Left ventricle myocardium superior (tissue), 1 donor: ENCODE results near the gene ROR1. TPM values are rescaled to one million over a fixed set of nuclear protein-coding genes. Genes with fewer than 3 reads are reported as not detected.
A peak's percentile ranks its signal among the peaks of the same experiment; 100 is the strongest.

Experiments
- ATAC-seq: fragments of 200-7000 bp; cut with Tn5 transposase; one replicate; pipeline ENCODE4 v1.9.1; 2020; ENCODE audit warnings: mild to moderate bottlenecking, moderate library complexity
- DNase-seq: peaks from one replicate; pipeline ENCODE4 v3.0.0-alpha.2; 2020
- intact Hi-C: fragments of 100-400 bp; cut with micrococcal nuclease; formaldehyde crosslinking; loops from one replicate; pipeline ENCODE4 v1.11.0; 2022
- total RNA-seq: library from RNA; stranded (reverse); fragmentation: NEBNext Ultra II Directional; extraction: Animal tissue kit (Norgen Biotek cat#: 25700); gene quantifications from one replicate; pipeline ENCODE4 v1.2.1, GENCODE V29; 2021
- donor health status: DM: no; HTN: yes; CAD: no; lungs with severe emphysema.

ROR1 gene
- total RNA-seq, 1 donor from 2014 or later: 9.0 TPM

DNA sequence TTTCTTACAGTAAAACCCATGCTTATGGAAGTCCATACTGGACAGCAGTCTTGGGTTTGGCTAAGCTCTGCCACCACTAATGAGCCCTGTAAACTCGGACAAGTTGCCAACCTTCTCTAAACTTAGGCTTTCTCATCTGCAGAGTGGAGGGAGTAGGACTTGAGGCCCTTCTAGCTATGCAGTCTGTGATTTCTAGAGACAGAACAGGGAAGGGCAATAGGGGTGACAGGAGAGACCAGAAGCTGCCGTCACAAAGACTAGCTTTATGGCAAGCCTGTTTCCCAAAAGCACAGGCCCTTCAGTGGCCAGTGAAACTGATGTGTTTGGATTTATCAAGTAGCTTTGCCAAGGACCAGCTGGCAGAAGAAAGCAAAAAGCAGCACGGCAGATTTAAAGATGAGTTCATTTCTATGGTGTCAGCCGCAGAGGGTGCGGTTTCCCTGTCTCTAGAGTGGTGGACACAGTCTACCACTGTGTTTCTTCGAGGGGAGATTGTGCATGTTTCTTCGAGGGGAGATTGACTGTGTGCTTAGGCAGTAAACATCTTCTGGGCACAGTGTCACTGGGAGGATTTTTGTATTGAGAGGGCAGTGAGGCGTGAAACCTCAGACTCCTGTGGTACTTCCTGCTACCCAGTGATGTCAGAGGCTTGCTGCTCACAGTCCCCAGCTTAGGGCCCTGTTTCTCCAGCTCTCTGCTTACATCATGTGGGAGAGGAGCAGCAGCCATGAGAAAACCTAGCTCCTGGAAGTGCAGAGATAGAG is 119.0 kb downstream of the ROR1 start:
- DNase-seq (no peak), ATAC-seq (peak; percentile 72)

DNA sequence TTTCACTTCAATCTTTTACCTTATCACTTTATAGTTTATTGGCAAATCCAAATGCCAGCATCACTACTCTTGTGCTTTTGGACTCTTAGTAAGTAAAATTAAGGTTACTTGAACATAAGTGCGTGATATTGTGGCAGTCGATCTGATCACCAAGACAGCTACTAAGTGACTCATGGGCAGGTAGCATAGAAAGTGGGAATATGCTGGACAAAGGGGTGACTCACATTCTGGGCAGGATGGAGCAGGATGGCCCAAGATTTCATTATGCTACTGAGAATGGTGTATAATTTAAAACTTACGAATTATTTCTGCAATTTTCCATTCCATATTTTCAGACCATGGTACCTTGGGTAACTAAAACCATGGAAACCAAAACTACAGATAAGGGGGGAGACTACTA is 120.2 kb downstream of the ROR1 start:
- DNase-seq (no peak), ATAC-seq (no peak)
- intact Hi-C loops: no loop called here

More for the DNA sequence above, 119.0 kb downstream of the ROR1 start:
- intact Hi-C loops: no loop called here

DNA sequence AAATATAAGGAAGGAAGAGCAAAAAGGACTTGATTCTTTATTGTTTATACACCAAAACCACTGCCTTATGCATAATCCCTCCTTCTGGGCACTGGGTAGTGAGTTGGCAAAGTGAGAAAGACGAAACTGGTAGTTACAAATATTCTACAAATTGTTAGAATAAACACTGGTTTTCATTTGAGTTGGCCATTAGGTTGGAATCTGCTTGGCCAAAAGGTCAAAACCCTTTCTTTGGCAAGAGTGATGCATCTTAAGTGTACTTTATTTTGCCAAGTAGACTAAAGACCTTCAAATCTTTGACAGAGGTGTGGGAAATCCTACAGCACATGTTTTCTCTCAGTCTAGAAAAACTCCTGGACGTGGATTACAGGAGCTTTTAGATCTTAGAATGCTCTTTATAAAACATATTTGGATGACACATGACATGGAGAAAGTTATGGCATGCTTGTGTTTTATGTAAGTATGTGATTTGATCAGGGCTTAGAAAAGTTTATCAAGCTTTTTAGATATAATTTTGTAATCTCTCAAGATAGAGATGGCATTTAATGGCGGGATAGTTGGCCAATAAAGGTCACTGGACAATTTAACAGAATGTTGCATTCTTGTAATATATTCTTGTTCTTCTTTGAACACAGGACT is 120.9 kb downstream of the ROR1 start:
- ATAC-seq (no peak), DNase-seq (no peak)
- intact Hi-C loops: no loop called here

DNA sequence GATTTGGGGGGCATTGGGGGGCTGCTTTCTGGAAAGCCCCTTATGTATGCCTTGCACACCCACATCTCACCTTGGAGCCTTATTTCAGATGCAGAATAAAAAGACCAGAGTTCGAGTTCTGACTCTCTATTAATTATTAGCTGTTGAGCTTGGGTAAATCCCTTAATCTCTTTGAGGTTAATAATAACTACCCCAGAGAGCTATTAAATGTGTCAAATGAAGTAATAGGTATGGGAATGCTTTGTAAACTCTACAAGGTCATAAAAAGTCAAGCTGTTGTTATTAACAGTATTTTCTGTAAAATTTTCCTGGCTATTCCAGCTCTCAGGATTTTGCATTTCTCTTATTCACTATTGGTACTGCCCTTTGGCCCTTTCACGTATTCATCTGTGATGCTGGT is 122.9 kb downstream of the ROR1 start:
- ATAC-seq: no peak
- intact Hi-C loops: no loop called here
- no peak for DNase-seq

DNA sequence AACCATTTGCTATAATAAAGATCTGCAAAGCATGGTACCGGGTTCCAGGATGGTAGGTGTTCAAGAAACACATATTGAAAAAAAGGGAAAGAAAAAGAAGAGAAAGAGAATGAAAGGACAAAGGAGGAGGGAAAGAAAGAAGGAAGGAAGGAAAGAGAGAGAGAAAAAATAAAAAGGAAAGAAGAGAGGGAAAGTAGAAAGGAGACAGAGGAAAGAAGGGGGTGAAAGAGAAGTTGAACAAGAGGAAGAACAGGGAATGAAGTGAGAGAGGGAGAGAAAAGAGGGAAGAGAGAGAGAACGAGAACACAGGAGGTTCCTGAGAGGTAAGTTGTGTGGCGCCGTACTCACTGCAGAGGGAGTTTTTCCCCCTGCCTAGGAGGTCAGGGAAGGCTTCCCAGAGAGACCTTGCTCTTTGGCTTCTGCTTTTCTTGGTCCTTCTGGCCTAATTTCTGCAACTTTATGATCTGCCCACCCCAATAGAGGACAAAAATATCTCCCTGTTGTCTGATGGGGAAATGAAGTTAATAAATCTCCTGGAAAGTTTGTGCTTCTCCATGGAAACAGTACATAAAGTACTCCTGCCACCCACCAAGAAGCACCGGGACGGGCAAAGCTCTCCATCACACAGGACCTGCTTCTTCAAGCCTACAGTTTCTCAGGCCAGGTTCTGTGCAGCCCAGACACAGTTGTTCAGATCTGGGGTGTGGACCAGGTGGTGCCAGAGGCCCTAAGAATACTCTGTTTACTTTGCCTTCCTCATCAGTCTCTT is 124.8 kb downstream of the ROR1 start:
- ATAC-seq: peak; percentile 17
- DNase-seq: no peak
- intact Hi-C loops: no loop called here

DNA sequence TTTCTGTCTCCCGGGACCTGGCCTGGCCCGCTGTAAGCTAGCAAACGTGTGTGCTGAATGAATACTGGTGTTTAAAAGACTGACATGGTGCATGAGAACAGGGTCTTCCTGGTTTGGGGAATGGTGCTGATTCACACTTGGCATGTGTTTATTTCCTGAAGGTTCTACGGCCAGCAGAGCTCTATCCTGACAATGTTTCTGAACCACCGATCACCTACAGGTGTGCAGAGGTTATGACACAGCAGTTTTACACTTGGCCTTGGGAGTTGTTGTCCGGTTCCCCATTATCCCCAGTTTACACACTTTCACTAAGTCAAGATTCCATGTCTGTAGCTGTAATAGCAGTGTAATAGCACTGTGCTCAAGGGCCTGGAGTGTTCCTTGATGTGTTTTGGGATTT is 127.3 kb downstream of the ROR1 start:
- intact Hi-C loops: no loop called here
- DNase-seq (no peak), ATAC-seq (no peak)

DNA sequence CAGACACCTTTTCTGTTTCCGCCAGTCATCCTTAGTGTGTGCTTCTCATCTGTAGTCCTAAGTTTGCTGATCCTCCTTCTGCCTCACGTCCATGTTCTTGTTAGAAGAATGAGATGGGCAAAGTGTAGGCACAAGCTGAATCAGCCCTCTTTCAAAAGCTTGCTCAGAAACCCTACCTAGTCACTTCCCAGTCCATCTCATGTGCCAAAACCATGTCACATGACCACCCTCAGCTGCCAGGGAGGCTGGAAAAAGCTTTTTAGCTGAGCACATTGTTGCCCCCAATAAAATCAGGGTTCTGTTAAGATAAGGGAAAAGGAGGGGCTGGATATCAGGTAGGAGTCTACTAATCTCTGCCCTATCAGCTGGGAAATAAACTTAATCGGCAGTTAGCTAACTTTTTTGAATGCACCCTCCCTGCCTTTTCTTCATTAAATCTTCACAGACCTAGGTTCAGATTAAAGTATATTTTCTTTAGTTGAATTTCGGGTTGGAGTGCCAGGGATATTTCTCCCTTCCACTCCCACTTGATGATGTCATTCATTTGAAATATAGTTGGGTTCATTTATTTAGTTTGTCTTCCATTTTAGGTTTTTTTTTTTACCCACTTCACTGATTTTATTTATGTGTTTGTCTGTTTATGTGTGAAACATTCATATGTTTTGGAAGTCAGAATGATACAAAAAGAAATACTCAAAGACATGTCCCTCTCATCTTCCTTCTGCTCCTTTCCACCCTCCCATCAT is 129.2 kb downstream of the ROR1 start:
- DNase-seq (no peak), ATAC-seq (peak; percentile 28)
- intact Hi-C loops: no loop called here

DNA sequence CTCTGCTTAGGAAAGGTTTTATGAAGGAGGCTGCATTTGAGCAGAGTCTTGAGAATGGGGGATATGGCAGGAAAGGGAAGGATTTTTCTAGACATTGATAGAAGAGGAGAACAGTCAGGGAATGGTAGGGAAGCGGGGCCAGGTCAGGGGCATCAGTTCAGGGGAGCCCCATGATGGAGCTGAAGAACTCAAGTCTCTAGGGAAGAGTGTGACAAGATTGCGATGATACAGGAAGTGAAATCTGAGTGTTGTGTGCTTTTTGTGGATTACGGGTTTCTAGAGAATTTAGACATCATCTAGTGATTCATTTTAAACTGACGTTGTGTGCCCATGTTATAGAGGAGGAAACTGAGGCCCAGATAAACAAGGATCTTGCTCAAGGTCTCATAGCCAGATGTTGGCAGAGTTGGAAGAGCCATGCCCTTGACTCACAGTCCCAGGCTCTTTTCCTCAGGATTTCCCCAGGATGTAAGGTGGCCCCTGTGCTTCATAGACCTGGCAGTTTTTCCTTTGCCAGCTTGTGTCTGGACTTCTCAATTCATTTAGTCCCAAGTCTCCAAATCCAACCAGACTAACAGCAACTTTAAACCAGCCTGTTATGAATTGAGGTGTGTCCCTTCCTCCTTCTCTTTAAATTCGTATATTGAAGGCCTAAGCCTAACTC is 130.3 kb downstream of the ROR1 start:
- no peak for DNase-seq
- intact Hi-C loops: no loop called here
- ATAC-seq: no peak

DNA sequence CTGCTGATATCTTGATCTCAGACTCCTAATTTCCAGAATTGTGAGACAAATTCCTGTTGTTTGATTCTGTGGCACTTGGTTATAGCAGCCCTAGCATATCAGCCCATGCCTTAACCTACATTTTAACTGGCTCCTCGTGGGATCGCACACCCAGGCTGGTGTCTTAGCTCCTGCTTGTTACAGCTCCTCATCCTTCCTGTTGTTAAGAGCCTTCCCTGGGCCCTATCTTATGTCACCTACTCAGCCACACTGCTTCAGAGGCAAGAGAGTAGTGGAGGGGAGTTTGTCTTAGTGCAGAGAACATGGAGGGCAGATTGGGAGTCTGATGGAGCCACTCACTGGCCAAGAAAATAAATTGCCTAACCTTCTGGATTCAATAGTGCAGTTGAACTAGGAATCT is 131.0 kb downstream of the ROR1 start:
- no peak for DNase-seq
- no peak for ATAC-seq
- intact Hi-C loops: no loop called here

DNA sequence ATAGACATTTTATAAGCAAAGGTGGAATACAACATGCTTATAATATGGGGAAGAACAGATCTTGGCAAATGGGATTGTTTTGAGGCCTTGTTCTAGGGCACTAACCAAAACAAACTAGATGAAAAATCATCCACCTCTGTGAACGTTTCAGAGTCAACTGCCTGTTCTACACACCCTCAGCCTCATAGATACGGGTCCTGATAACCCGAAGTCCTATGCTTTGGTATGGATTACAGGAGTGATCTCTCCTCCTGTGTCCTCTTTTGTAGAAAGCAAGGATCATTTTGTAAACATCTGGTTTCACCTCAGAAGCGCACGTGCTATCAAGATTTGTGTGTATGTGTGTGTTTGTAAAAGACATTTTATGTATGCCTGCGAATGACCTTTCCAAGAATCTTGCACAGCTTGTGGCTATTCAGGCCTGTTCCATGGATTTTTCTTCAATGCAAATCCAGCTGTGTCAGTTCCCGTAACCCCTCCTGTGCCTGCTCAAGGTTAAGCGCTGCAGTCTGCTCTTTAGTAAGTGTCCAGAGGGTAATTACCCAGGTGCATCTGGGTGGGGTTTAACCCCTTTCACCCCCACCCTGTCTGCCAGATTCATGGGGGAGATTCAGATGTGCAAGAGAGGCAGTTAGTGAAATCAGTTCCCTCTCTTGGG is 132.4 kb downstream of the ROR1 start:
- intact Hi-C loops: no loop called here
- DNase-seq: no peak
- ATAC-seq: no peak

DNA sequence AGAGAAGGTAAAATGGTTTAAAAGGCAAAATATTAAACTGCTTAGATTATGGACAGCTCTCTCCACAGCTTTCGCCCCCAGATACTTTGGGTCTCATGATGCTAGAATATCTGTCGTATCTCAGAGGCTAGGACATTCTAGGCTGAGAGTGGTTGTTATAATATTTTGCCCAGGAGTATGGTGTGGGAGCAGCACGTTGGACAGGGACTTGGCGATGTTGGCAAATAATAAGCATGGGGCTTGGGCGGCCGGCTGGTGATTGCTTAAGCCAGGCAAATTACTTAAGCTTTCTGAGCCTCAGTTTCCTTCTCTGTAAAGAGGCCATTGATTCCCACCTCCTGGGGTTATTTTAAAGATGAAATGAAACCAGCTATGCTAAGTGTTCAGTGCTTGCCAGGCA is 133.2 kb downstream of the ROR1 start:
- peak; percentile 41 for DNase-seq
- intact Hi-C loops: no loop called here
- ATAC-seq: peak; percentile 64

DNA sequence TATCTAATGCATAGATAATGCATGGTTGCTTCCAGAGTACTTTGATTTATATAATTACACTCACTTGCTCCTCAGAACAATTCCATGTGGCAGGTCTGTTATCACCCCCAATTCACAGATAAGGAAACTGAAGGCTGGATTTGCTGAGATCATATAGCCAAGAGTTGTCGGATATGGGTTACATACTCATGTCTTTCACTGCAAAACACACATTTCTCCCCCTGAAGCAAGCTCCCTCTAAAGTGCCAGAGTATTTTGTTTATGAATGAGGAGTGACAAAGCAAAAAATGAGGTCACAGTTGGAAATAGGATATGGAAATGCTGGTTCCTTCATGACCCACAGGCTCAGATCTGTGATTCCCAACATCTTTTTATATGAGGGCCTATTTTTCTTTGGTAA is 134.2 kb downstream of the ROR1 start:
- DNase-seq (no peak), ATAC-seq (no peak)
- intact Hi-C loops: no loop called here

DNA sequence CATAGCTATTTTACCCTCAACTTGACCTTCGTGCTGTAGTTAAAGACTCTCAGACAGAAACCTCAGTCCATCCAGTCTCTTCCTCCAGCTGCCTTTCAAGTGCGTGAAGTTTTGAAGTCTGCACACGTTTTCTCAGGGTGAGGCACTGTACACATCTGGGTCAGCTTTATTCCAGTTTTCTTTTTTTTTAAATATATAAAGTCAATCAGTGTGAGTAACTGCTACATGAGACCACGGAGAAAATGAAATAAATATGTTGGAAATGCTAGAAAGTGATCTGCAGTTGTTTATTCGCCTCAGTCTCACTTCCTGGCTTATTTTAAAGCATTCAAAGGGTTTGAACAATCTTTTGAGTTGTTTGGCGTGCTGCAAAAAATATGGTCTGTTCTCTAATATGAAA is 135.7 kb downstream of the ROR1 start:
- no peak for ATAC-seq
- intact Hi-C loops: no loop called here
- no peak for DNase-seq

DNA sequence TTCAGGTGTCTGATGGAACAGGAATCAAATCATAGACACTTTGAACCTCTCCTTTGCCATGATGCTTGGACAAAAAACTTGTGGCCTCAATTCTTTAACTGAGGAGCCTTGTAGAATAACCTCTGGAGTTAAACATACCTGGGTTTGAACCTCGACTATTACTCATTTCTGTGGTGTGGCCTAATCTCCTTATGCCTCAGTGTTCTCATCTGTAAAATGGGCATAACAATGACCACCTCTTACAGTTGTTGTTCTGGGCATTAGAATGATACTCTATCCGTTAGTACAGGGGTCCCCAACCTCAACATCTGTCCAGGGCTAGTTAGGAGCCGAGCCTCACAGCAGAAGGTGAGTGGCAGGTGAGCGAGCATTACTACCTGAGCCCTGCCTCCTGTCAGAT is 137.2 kb downstream of the ROR1 start:
- intact Hi-C loops: loop anchor here (10.0 kb wide), 1 partner anchor 136 kb away; the partner anchor contains the start of gene ROR1
- no peak for DNase-seq
- ATAC-seq: no peak

DNA sequence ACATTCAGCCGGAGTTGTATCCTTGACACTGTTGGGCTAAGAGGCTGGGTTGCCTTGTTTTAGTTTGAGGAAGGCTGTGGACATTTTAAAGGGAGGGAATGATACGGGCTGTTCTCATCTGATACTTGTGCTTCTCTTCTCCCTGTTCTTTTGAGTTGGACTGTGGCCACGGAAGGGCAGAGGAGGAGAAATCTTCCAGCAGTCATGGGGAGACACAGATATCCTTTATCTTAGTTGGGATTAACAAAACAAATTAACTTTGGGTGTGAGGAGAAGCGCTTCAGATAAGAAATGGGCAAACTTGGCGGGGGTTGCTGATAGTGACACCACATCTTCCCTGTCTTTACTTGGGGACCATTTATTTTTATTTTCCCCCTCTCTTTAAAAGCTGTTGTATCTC is 138.8 kb downstream of the ROR1 start:
- intact Hi-C loops: loop anchor here (10.0 kb wide), 1 partner anchor 138 kb away; the partner anchor contains the start of gene ROR1
- ATAC-seq: peak; percentile 38

DNA sequence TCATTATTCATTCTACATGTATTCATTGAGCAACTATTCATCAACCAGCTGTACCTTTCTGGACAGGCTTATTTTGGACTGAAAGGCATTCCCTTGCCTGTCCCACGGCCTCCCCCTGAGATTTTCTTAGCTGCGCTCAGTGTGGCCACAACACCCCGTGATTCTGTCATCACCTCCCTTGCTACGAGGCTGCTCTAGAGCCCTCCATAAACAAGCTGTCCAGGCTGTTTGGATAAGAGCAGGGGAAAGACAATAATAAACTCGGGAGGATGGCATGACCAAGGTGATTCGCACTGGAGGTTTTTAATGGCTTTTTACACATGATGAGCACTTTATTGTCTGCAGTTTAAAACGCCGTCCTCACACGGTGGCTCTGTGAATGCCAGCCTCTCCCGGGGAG is 139.7 kb downstream of the ROR1 start:
- DNase-seq (peak; percentile 45), ATAC-seq (peak; percentile 82)
- intact Hi-C loops: loop anchor here (10.0 kb wide), 1 partner anchor 139 kb away; the partner anchor contains the start of gene ROR1

More for the DNA sequence above, 138.8 kb downstream of the ROR1 start:
- DNase-seq: no peak

DNA sequence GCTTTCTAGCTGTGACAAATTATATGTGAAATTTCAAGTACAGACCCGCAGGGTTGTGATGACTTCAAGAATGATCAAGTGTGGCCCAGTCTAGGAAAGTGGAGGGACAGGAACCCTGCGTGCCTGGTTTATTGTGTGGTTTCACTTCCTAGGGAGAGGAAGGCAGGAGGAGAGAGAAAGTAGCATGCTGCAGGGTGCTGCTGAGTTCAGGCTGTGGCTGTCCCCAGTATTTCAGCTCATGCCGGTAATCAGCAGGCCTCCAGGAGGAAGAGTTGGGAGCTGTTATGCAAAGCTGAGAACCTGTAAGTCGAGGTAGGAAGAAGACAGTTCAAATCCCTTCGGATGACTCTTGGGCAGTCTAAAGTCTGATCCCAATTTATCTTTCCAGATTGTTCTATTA is 140.4 kb downstream of the ROR1 start:
- intact Hi-C loops: loop anchor here (10.0 kb wide), 1 partner anchor 139 kb away; the partner anchor contains the start of gene ROR1
- ATAC-seq (peak; percentile 13), DNase-seq (no peak)

DNA sequence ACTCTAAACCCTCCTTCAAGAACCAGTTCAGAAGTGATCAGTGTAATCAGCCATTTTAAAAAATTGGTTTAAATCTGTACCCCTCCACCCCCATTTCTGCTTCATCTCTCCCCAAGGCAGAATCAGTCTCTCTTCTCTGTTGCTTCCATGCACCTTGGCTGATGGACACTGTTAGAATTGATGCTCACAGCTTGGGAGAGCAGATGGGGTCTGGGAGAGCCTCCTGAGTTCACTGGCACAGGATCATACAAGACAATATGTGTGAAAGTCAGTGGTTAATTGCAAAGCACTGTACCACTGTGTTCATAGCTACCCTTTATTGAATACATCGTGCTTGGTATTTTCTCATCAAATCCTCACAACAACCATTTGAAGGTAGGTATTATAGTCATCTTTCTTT is 140.9 kb downstream of the ROR1 start:
- intact Hi-C loops: loop anchor here (10.0 kb wide), 1 partner anchor 140 kb away; the partner anchor contains the start of gene ROR1
- DNase-seq (no peak), ATAC-seq (no peak)
